ENCODE data around the gene UQCC2. TPM values are rescaled to one million over a fixed set of nuclear protein-coding genes. Genes with fewer than 3 reads are reported as not detected.

Gene UQCC2
- total RNA-seq, 1 donor from 2014 or later: 39.6 TPM

DNA sequence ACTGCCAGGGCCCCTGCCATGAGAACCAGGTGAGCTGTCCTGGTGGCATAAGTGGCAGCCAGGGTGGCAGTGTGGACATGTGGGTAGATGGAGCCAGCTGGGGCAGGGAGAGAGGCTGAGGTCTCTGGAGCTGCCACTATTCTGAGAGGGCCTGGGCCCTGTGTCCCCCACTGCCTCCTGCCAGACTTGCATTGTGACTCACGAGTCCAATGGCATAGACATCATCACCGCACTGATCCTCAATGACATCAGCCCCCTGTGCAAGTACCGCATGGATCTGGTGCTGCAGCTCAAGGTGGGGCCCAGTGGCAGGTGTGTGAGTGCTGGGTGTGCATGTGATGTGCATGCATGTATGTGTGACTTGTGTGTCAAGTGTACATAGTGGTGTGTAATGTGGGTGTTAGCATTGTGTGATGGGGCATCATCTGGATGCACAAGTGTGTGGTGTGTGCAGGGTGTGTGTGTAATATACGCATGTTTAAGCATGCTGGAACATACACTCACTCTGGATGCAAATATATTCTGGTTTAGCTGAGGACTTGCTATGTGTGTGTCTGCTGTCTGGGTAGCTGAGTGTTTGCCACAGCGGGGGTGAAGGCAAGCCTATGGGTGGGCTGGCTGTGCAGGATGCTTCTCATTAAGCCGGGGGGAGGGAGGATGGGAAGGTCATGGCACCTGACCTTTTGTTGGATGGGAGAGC lies 25.1 kb downstream of the UQCC2 start:
- no peak for TF ChIP-seq CTCF (IDR thresholded peaks at IDR 0.05)
- no peak overlapping the region for H3K4me3 ChIP-seq
- H3K36me3 ChIP-seq: peaks cover 100% of the 10 kb centered on the region
- H3K4me1 ChIP-seq: no peaks in the 10 kb centered on the region
- DNase-seq (no peak), ATAC-seq (no peak)
- no peak overlapping the region for H3K27ac ChIP-seq
- intact Hi-C loops (cut with DNase I): no loop called here
- no peaks in the 10 kb centered on the region for H3K9me3 ChIP-seq
- H3K27me3 ChIP-seq (ENCODE audit: low read depth): no peaks in the 10 kb centered on the region

GRCh38 chr6:33685411-33686224 lies 25.9 kb downstream of the UQCC2 start:
- peaks cover 99% of the 10 kb centered on the region for H3K36me3 ChIP-seq
- H3K27me3 ChIP-seq (ENCODE audit: low read depth): no peaks in the 10 kb centered on the region
- no peaks in the 10 kb centered on the region for H3K4me1 ChIP-seq
- DNase-seq (peak; percentile 41), ATAC-seq (no peak)
- no peaks in the 10 kb centered on the region for H3K9me3 ChIP-seq
- no peak for TF ChIP-seq CTCF (IDR thresholded peaks at IDR 0.05)
- intact Hi-C loops (cut with DNase I): no loop called here
- no peak overlapping the region for H3K4me3 ChIP-seq
- H3K27ac ChIP-seq: no peak overlapping the region

GRCh38 chr6:33684983-33685382 lies 26.5 kb downstream of the UQCC2 start:
- Histone ChIP-seq H3K4me3 (no peak overlapping the region), H3K4me1 (no peaks in the 10 kb centered on the region), H3K36me3 (peaks cover 99% of the 10 kb centered on the region), H3K9me3 (no peaks in the 10 kb centered on the region), H3K27ac (no peak overlapping the region), H3K27me3 (ENCODE audit: low read depth) (no peaks in the 10 kb centered on the region)
- DNase-seq (no peak), ATAC-seq (no peak)
- intact Hi-C loops (cut with DNase I): no loop called here
- TF ChIP-seq CTCF (IDR thresholded peaks at IDR 0.05): no peak

DNA sequence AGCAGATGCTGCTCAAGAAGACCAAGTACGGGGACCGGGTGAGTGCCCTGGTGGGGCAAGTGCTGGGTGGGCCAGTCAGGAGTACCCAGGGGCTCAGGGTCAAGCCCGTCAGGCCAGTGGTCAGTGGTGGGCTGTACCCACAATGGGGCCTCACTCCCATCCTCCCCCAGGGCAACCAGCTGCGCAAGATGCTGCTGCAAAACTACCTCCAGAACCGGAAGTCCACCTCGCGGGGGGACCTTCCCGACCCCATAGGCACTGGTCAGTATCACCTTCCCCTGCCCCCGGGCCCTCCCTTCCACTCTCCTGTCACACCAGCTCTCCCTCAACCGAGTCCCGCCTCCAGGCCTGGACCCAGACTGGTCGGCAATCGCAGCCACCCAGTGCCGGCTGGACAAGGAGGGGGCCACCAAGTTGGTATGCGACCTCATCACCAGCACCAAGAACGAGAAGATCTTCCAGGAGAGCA lies 27.0 kb downstream of the UQCC2 start:
- Histone ChIP-seq H3K27ac (no peak overlapping the region), H3K27me3 (ENCODE audit: low read depth) (no peaks in the 10 kb centered on the region), H3K36me3 (peaks cover 99% of the 10 kb centered on the region), H3K9me3 (no peaks in the 10 kb centered on the region), H3K4me1 (no peaks in the 10 kb centered on the region), H3K4me3 (no peak overlapping the region)
- TF ChIP-seq CTCF (IDR thresholded peaks at IDR 0.05): no peak
- DNase-seq (no peak), ATAC-seq (no peak)
- intact Hi-C loops (cut with DNase I): no loop called here

GRCh38 chr6:33683576-33684427 lies 27.7 kb downstream of the UQCC2 start:
- Histone ChIP-seq H3K36me3 (peaks cover 99% of the 10 kb centered on the region), H3K27me3 (ENCODE audit: low read depth) (no peaks in the 10 kb centered on the region), H3K4me3 (no peak overlapping the region), H3K27ac (no peak overlapping the region), H3K4me1 (no peaks in the 10 kb centered on the region), H3K9me3 (no peaks in the 10 kb centered on the region)
- no peak for TF ChIP-seq CTCF (IDR thresholded peaks at IDR 0.05)
- intact Hi-C loops (cut with DNase I): no loop called here
- DNase-seq (peak; percentile 43), ATAC-seq (no peak)

Data from lower lobe of right lung (tissue), 2 donors.